SK-N-SH (cell line): ENCODE data around the gene LILRA2.

Experiments used
- EP300 ChIP-seq, 2 experiments: IDR thresholded peaks; 2 replicates each; pipeline versions ENCODE4 v1.4.0 to v1.6.1; 2012; ENCODE audit warnings: borderline replicate concordance in 1 of 2, low read depth in 1 of 2, low read length in 1 of 2
- FOXM1 ChIP-seq: IDR thresholded peaks from 2 replicates; pipeline ENCODE4 v1.4.0; 2012; ENCODE audit warnings: low read depth, mild to moderate bottlenecking
- GABPA ChIP-seq: IDR thresholded peaks from 2 replicates; pipeline ENCODE4 v1.4.0; 2012; ENCODE audit warnings: low read depth, mild to moderate bottlenecking
- POLR2AphosphoS5 ChIP-seq: IDR thresholded peaks from 2 replicates; pipeline ENCODE4 v1.6.1; 2012; ENCODE audit warnings: low read depth, low read length

- no peak for TF ChIP-seq POLR2AphosphoS5
- TF ChIP-seq GABPA, result no peak
- TF ChIP-seq FOXM1, result no peak
- no peak for TF ChIP-seq EP300 (IDR thresholded peaks at IDR 0.05; ENCODE audit: borderline replicate concordance in 1 of 2, low read depth in 1 of 2, low read length in 1 of 2)
Measured at GRCh38 chr19:54570316-54570715, 3.3 kb upstream of the LILRA2 start.
